BE2C (cell line): Measurements from ENCODE around the gene ATP6V0C.

ENCODE experiments used
- DNase-seq: peaks from one replicate; pipeline ENCODE4 v3.0.0-alpha.2; 2020
- H3K27me3 ChIP-seq: fragments of 250-450 bp; sonication (Bioruptor Pico); 2 replicates; pipeline ENCODE4 v1.5.1; 2020; ENCODE audit warnings: mild to moderate bottlenecking
- H3K36me3 ChIP-seq: fragments of 250-450 bp; sonication (Bioruptor Pico); 2 replicates; pipeline ENCODE4 v1.5.1; 2020; ENCODE audit warnings: mild to moderate bottlenecking
- H3K4me1 ChIP-seq: fragments of 250-450 bp; sonication (Bioruptor Pico); 2 replicates; pipeline ENCODE4 v1.5.1; 2020
- H3K4me3 ChIP-seq: 2 replicates; pipeline ENCODE4 v1.5.1; 2011; ENCODE audit warnings: low read depth, low read length
- H3K9me3 ChIP-seq: fragments of 250-450 bp; sonication (Bioruptor Pico); 2 replicates; pipeline ENCODE4 v1.5.1; 2020
- TF ChIP-seq, protein P1 (sequence below): IDR thresholded peaks from 2 replicates; pipeline ENCODE4 v1.5.1; 2012; ENCODE audit warnings: mild to moderate bottlenecking, low read depth, low read length

ATP6V0C gene

DNA sequence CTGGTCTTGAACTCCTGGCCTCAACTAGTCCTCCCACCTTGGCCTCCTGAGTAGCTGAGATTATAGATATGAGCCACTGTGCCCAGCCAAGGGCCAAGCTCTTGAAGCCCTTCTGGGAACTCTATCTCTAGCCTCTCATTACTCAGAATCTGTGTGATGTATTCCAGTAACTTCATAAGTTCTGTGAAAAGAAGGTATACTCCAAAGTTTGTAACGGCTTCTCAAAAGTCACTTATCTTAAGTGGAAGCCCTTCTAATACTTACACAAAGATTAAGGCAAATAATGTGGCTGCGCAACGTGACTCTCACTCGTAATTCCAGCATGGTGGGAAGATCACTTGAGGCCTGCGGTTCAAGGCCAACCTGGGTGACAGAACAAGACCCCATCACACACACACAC, 19.1 kb upstream of the ATP6V0C start:
- Histone ChIP-seq H3K27me3 (no peaks in the 10 kb centered on the region), H3K4me1 (peaks cover 16% of the 10 kb centered on the region), H3K4me3 (no peak overlapping the region), H3K9me3 (no peaks in the 10 kb centered on the region), H3K36me3 (peaks cover 36% of the 10 kb centered on the region)
- no peak for DNase-seq
- TF ChIP-seq, protein P1, sequence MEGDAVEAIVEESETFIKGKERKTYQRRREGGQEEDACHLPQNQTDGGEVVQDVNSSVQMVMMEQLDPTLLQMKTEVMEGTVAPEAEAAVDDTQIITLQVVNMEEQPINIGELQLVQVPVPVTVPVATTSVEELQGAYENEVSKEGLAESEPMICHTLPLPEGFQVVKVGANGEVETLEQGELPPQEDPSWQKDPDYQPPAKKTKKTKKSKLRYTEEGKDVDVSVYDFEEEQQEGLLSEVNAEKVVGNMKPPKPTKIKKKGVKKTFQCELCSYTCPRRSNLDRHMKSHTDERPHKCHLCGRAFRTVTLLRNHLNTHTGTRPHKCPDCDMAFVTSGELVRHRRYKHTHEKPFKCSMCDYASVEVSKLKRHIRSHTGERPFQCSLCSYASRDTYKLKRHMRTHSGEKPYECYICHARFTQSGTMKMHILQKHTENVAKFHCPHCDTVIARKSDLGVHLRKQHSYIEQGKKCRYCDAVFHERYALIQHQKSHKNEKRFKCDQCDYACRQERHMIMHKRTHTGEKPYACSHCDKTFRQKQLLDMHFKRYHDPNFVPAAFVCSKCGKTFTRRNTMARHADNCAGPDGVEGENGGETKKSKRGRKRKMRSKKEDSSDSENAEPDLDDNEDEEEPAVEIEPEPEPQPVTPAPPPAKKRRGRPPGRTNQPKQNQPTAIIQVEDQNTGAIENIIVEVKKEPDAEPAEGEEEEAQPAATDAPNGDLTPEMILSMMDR = no peak

DNA sequence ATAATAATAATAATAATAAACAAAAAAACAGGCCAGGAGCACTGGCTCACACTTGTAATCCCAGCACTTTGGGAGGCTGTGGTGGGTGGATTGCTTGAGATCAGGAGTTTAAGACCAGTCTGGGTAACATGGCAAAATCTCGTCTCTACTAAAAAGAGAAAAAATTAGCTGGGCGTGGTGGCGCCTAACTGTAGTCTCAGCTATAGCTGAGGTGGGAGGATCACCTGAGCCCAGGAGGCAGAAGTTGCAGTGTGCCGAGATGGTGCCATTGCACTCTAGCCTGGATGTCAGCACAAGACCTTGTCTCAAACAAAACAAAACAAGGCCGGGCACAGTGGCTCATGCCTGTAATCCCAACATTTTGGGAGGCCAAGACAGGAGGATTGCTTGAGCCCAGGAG, 18.7 kb upstream of the ATP6V0C start:
- Histone ChIP-seq H3K4me3 (no peak overlapping the region), H3K27me3 (no peaks in the 10 kb centered on the region), H3K4me1 (peaks cover 16% of the 10 kb centered on the region), H3K36me3 (peaks cover 40% of the 10 kb centered on the region), H3K9me3 (no peaks in the 10 kb centered on the region)
- DNase-seq = no peak
- TF ChIP-seq, protein P1 = no peak

DNA sequence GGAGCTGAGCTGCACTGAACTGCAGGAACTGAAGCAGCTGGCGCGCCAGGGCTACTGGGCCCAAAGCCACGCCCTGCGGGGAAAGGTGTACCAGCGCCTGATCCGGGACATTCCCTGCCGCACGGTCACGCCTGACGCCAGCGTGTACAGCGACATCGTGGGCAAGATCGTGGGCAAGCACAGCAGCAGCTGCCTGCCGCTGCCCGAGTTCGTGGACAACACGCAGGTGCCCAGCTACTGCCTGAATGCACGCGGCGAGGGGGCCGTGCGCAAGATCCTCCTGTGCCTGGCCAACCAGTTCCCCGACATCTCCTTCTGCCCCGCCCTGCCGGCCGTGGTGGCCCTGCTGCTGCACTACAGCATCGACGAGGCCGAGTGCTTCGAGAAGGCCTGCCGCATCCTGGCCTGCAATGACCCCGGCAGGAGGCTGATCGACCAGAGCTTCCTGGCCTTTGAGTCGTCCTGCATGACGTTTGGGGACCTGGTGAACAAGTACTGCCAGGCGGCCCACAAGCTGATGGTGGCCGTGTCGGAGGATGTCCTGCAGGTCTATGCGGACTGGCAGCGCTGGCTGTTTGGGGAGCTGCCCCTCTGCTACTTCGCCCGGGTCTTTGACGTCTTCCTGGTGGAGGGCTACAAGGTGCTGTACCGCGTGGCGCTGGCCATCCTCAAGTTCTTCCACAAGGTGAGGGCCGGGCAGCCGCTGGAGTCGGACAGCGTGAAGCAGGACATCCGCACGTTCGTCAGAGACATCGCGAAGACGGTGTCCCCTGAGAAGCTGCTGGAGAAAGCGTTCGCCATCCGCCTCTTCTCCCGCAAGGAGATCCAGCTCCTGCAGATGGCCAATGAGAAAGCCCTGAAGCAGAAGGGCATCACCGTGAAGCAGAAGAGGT, 17.3 kb upstream of the ATP6V0C start:
- H3K4me1 ChIP-seq = peaks cover 16% of the 10 kb centered on the region
- H3K4me3 ChIP-seq = no peak overlapping the region
- no peak for DNase-seq
- H3K36me3 ChIP-seq = peaks cover 36% of the 10 kb centered on the region
- TF ChIP-seq, protein P1 = no peak
- no peaks in the 10 kb centered on the region for H3K9me3 ChIP-seq
- H3K27me3 ChIP-seq = no peaks in the 10 kb centered on the region

DNA sequence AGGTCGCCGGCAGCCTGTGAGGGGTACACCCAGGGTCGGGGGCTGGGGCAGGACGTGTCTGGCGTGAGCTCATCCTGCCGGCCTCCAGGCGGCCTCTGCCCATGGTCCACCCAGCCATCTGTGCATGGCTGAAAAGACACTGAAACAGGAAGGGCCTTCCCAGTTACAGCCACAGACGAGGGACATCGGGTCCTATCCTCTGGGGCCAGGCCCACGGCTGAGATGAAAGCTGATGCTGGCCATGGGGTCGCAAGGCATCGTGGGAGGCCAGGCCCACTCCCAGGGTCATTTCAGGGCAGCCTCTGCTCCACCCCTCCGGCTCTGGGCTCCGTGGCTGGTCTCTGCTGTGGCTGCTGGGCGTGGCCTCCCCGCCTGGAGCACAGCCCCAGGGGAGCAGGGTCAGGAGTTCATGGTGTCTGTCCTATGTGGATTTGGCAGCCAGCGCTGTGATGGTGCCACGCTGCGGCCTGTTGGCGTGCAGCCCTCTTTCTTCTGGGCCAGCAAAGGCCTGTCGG, 16.6 kb upstream of the ATP6V0C start:
- peak; percentile 91 for DNase-seq
- peaks cover 35% of the 10 kb centered on the region for H3K36me3 ChIP-seq
- 0 out of 2 replicates have a peak overlapping the region, but pooled peaks have one; percentile 7 for H3K4me3 ChIP-seq
- no peaks in the 10 kb centered on the region for H3K27me3 ChIP-seq
- TF ChIP-seq, protein P1 = peak; percentile 42
- no peaks in the 10 kb centered on the region for H3K9me3 ChIP-seq
- peaks cover 22% of the 10 kb centered on the region for H3K4me1 ChIP-seq

DNA sequence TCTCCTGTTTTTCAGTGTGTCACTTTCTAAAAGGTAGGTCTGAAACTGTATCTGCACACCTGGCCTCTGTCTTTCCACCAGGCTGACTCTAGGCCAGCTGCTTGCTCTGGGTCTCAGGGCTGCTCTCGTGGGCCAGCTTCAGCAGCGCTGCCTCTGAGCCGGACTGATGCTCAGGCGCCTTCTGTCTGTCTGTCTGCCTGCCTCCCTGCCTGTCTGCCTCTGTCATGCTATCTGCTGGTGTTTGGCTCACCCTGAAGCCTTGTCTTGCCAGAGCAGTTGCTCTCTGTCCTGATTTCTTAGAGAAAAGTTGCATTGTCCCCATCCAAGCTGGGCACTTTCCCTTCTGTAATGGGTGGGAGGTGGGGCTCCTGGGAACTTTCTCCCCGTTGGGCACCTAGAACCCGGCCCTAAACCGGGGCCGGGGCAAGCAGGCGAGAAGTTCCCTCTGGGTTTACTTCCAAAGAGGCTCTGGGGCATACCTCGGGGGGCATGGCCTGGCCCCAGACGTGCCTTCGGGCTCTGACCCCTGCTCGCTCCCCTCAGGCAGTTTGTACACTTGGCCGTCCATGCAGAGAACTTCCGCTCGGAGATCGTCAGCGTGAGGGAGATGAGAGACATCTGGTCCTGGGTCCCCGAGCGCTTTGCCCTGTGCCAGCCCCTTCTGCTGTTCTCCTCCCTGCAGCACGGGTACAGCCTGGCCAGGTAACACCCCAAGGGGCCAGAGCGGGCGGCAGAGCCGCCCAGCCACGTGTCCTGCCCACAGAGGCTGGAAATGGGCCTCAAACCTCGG, 15.9 kb upstream of the ATP6V0C start:
- DNase-seq = peak; percentile 43
- Histone ChIP-seq H3K27me3 (no peaks in the 10 kb centered on the region), H3K9me3 (no peaks in the 10 kb centered on the region), H3K4me3 (0 out of 2 replicates have a peak overlapping the region, but pooled peaks have one; percentile 7), H3K36me3 (peaks cover 32% of the 10 kb centered on the region), H3K4me1 (peaks cover 28% of the 10 kb centered on the region)
- TF ChIP-seq, protein P1 = no peak
